Ishikawa (cell line): ENCODE measurements around the gene FAM3C.

Experiments used
- CEBPB ChIP-seq: IDR thresholded peaks from 2 replicates; pipeline ENCODE4 v1.6.1; 2012
- CREB1 ChIP-seq: IDR thresholded peaks from 2 replicates; pipeline ENCODE4 v1.6.1; 2012; ENCODE audit warnings: low read depth
- EGR1 ChIP-seq: IDR thresholded peaks from 2 replicates; pipeline ENCODE4 v1.6.1; 2012
- EP300 ChIP-seq: IDR thresholded peaks from 2 replicates; pipeline ENCODE4 v1.6.1; 2012; ENCODE audit warnings: borderline replicate concordance
- FOXM1 ChIP-seq: IDR thresholded peaks from 2 replicates; pipeline ENCODE4 v1.6.1; 2012; ENCODE audit warnings: low read depth, borderline replicate concordance
- MAX ChIP-seq: IDR thresholded peaks from 2 replicates; pipeline ENCODE4 v1.6.1; 2012
- NFIC ChIP-seq: IDR thresholded peaks from 2 replicates; pipeline ENCODE4 v1.6.1; 2012
- RAD21 ChIP-seq: IDR thresholded peaks from 2 replicates; pipeline ENCODE4 v1.6.1; 2012; ENCODE audit warnings: low read depth
- REST ChIP-seq: IDR thresholded peaks from 2 replicates; pipeline ENCODE4 v1.6.1; 2012; ENCODE audit warnings: low read depth, mild to moderate bottlenecking
- TAF1 ChIP-seq: IDR thresholded peaks from 2 replicates; pipeline ENCODE4 v1.6.1; 2012; ENCODE audit warnings: low read depth, mild to moderate bottlenecking
- TCF12 ChIP-seq: IDR thresholded peaks from 2 replicates; pipeline ENCODE4 v1.6.1; 2012; ENCODE audit warnings: low read depth
- TEAD4 ChIP-seq: IDR thresholded peaks from 2 replicates; pipeline ENCODE4 v1.6.1; 2012
- USF1 ChIP-seq: IDR thresholded peaks from 2 replicates; pipeline ENCODE4 v1.6.1; 2012
- YY1 ChIP-seq: IDR thresholded peaks from 2 replicates; pipeline ENCODE4 v1.6.1; 2012; ENCODE audit warnings: low read depth
- ZBTB7A ChIP-seq: IDR thresholded peaks from 2 replicates; pipeline ENCODE4 v1.6.1; 2012; ENCODE audit warnings: low read depth

FAM3C gene

GRCh38 chr7:121384265-121384664 lies 11.8 kb downstream of the FAM3C start:
- TF ChIP-seq MAX = no peak
- TF ChIP-seq RAD21 = no peak
- no peak for TF ChIP-seq USF1
- no peak for TF ChIP-seq TEAD4
- TF ChIP-seq EGR1 = no peak
- no peak for TF ChIP-seq FOXM1
- TF ChIP-seq NFIC = no peak
- TF ChIP-seq EP300 = no peak
- no peak for TF ChIP-seq TAF1
- no peak for TF ChIP-seq CREB1
- TF ChIP-seq TCF12 = no peak
- no peak for TF ChIP-seq ZBTB7A
- TF ChIP-seq YY1 = no peak
- TF ChIP-seq CEBPB = no peak
- TF ChIP-seq REST = no peak

- no peak for TF ChIP-seq YY1
- no peak for TF ChIP-seq FOXM1
- TF ChIP-seq USF1 = no peak
- no peak for TF ChIP-seq EP300
- TF ChIP-seq REST = no peak
- TF ChIP-seq TCF12 = no peak
- TF ChIP-seq NFIC = no peak
- no peak for TF ChIP-seq CREB1
Measured at GRCh38 chr7:121383235-121383910, 12.7 kb downstream of the FAM3C start.

GRCh38 chr7:121382473-121382872 lies 13.6 kb downstream of the FAM3C start:
- TF ChIP-seq TEAD4 = no peak
- no peak for TF ChIP-seq REST
- TF ChIP-seq MAX = no peak
- TF ChIP-seq TAF1 = no peak
- TF ChIP-seq YY1 = no peak
- no peak for TF ChIP-seq ZBTB7A
- no peak for TF ChIP-seq USF1

GRCh38 chr7:121379930-121380329 lies 16.2 kb downstream of the FAM3C start:
- TF ChIP-seq EGR1 (no peak), CREB1 (no peak), EP300 (no peak), REST (no peak), TAF1 (no peak), USF1 (no peak), YY1 (no peak), TEAD4 (no peak), FOXM1 (no peak)
